ENCODE data around the gene CHRNB1. TPM values are rescaled to one million over a fixed set of nuclear protein-coding genes. Genes with fewer than 3 reads are reported as not detected.
"Not testable (repeated sequence)": the region's sequence is repeated elsewhere in the genome, so short reads cannot be mapped to it uniquely, and the experiment has no call there.

Gene CHRNB1
- total RNA-seq, 2 experiments from 2014 or later = 11.5 to 11.7 TPM

GRCh38 chr17:7477392-7478275 is 32.8 kb downstream of the CHRNB1 start:
- intact Hi-C loops (cut with micrococcal nuclease) = no loop called here
- peak; percentile 12 for ATAC-seq
- no peaks in the 10 kb centered on the region for H3K27me3 Mint-ChIP-seq
- peaks cover 59% of the 10 kb centered on the region for H3K4me1 Mint-ChIP-seq (ENCODE audit: low read depth)
- peak overlapping the region; percentile 96 for H3K4me3 Mint-ChIP-seq
- H3K9me3 Mint-ChIP-seq = no peaks in the 10 kb centered on the region
- H3K36me3 Mint-ChIP-seq (ENCODE audit: low read depth) = peaks cover 20% of the 10 kb centered on the region
- POLR2A ChIA-PET = interaction anchor here (1.0 to 8.1 kb wide), 10 partner anchors 7 to 100 kb away, joined by 3 to 122 read pairs (median 9); partner anchors contain the start of genes FGF11 and TMEM102
- TF ChIP-seq CTCF (IDR thresholded peaks at IDR 0.05) = no peak
- CTCF ChIA-PET = interaction anchor here (0.8 to 6.6 kb wide), 5 partner anchors 37 to 155 kb away, joined by 3 to 49 read pairs (median 5); partner anchors contain the start of gene TMEM102
- peak; percentile 70 for DNase-seq
- peak overlapping the region; percentile 93 for H3K27ac Mint-ChIP-seq

- no peak for TF ChIP-seq CTCF (IDR thresholded peaks at IDR 0.05)
- DNase-seq (peak; percentile 79), ATAC-seq (peak; percentile 35)
- peaks cover 20% of the 10 kb centered on the region for H3K36me3 Mint-ChIP-seq (ENCODE audit: low read depth)
- ChIA-PET POLR2A (interaction anchor here (0.7 to 8.1 kb wide), 14 partner anchors 7 to 149 kb away, joined by 3 to 122 read pairs (median 6); partner anchors contain the start of genes FGF11, NEURL4 and TMEM102), CTCF (interaction anchor here (1.2 to 6.6 kb wide), 4 partner anchors 36 to 82 kb away, joined by 3 to 49 read pairs (median 6); partner anchors contain the start of gene TMEM102)
- peak overlapping the region; percentile 96 for H3K4me3 Mint-ChIP-seq
- H3K27ac Mint-ChIP-seq = peak overlapping the region; percentile 93
- H3K4me1 Mint-ChIP-seq (ENCODE audit: low read depth) = peaks cover 62% of the 10 kb centered on the region
- intact Hi-C loops (cut with micrococcal nuclease) = no loop called here
- H3K27me3 Mint-ChIP-seq = no peaks in the 10 kb centered on the region
- no peaks in the 10 kb centered on the region for H3K9me3 Mint-ChIP-seq
Measured at GRCh38 chr17:7478276-7479212, 33.7 kb downstream of the CHRNB1 start.

- DNase-seq (peak; percentile 63), ATAC-seq (peak; percentile 5)
- H3K36me3 Mint-ChIP-seq (ENCODE audit: low read depth) = peaks cover 20% of the 10 kb centered on the region
- peaks cover 60% of the 10 kb centered on the region for H3K4me1 Mint-ChIP-seq (ENCODE audit: low read depth)
- peak within 1 kb of the TSS; percentile 96 for H3K4me3 Mint-ChIP-seq
- POLR2A ChIA-PET = interaction anchor here (0.7 to 8.1 kb wide), 11 partner anchors 8 to 150 kb away, joined by 3 to 122 read pairs (median 6); partner anchors contain the start of genes NEURL4 and TMEM102
- no peak for TF ChIP-seq CTCF (IDR thresholded peaks at IDR 0.05)
- H3K27ac Mint-ChIP-seq = peak within 1 kb of the TSS; percentile 95
- H3K27me3 Mint-ChIP-seq = no peaks in the 10 kb centered on the region
- intact Hi-C loops (cut with micrococcal nuclease) = loop anchor here (5.0 to 10.0 kb wide), 2 partner anchors 42 to 125 kb away; partner anchors contain the start of genes FGF11, KCTD11, TMEM102 and TMEM95
- CTCF ChIA-PET = interaction anchor here (1.0 to 6.6 kb wide), 4 partner anchors 35 to 124 kb away, joined by 3 to 49 read pairs (median 3); partner anchors contain the start of gene TMEM102
- no peaks in the 10 kb centered on the region for H3K9me3 Mint-ChIP-seq
Measured at GRCh38 chr17:7479213-7480088, 34.6 kb downstream of the CHRNB1 start, which contains the start of gene ZBTB4. TSS of gene ZBTB4 (minus strand) at chr17:7479631. CDS start at chr17:7466801, 12,830 bp downstream.

GRCh38 chr17:7480089-7480384 is 35.2 kb downstream of the CHRNB1 start:
- TF ChIP-seq CTCF (IDR thresholded peaks at IDR 0.05) = no peak
- peaks cover 62% of the 10 kb centered on the region for H3K4me1 Mint-ChIP-seq (ENCODE audit: low read depth)
- ChIA-PET POLR2A (interaction anchor here (0.7 to 8.1 kb wide), 7 partner anchors 9 to 95 kb away, joined by 4 to 122 read pairs (median 10); partner anchors contain the start of gene TMEM102), CTCF (interaction anchor here (1.0 to 6.6 kb wide), 4 partner anchors 34 to 124 kb away, joined by 3 to 49 read pairs (median 3); partner anchors contain the start of gene TMEM102)
- H3K4me3 Mint-ChIP-seq = peak overlapping the region; percentile 90
- H3K36me3 Mint-ChIP-seq (ENCODE audit: low read depth) = peaks cover 26% of the 10 kb centered on the region
- H3K27me3 Mint-ChIP-seq = no peaks in the 10 kb centered on the region
- peak overlapping the region; percentile 95 for H3K27ac Mint-ChIP-seq
- intact Hi-C loops (cut with micrococcal nuclease) = loop anchor here (5.0 to 10.0 kb wide), 2 partner anchors 43 to 125 kb away; partner anchors contain the start of genes FGF11, KCTD11, TMEM102 and TMEM95
- ATAC-seq = no peak
- H3K9me3 Mint-ChIP-seq = no peaks in the 10 kb centered on the region
- no peak for DNase-seq

- intact Hi-C loops (cut with micrococcal nuclease) = loop anchor here (5.0 to 10.0 kb wide), 2 partner anchors 44 to 126 kb away; partner anchors contain the start of genes FGF11, KCTD11, TMEM102 and TMEM95
- not testable (repeated sequence) for DNase-seq, ATAC-seq, H3K27me3 Mint-ChIP-seq, H3K9me3 Mint-ChIP-seq
- H3K4me1 Mint-ChIP-seq (ENCODE audit: low read depth) = peaks cover 61% of the 10 kb centered on the region
- peak within 1 kb of the TSS; percentile 99 for H3K27ac Mint-ChIP-seq
- CTCF ChIA-PET = interaction anchor here (1.0 to 6.6 kb wide), 2 partner anchors 33 to 44 kb away, joined by 4 to 49 read pairs; partner anchors contain the start of gene TMEM102
- peaks cover 29% of the 10 kb centered on the region for H3K36me3 Mint-ChIP-seq (ENCODE audit: low read depth)
- peak within 1 kb of the TSS; percentile 96 for H3K4me3 Mint-ChIP-seq
- POLR2A ChIA-PET = interaction anchor here (0.6 to 8.1 kb wide), 5 partner anchors 21 to 205 kb away, joined by 4 to 122 read pairs (median 10); partner anchors contain the start of gene TMEM102
Measured at GRCh38 chr17:7481275-7481674, 36.4 kb downstream of the CHRNB1 start, which contains the start of gene SLC35G6. TSS of gene SLC35G6 (plus strand) at chr17:7481446. CDS start at chr17:7481517, 71 bp downstream.

Measured in activated CD8-positive, alpha-beta T cell treated with anti-CD3 and anti-CD28 coated beads for 36 hours (primary cell).